ENCODE data around the gene GPR150. TPM values are rescaled to one million over a fixed set of nuclear protein-coding genes. Genes with fewer than 3 reads are reported as not detected.

The GPR150 gene
- total RNA-seq, 2 donors from 2014 or later: 0.27 to 0.52 TPM

GRCh38 chr5:95617057-95617456 lies 2.8 kb upstream of the GPR150 start:
- Histone ChIP-seq H3K4me1 (peaks cover 4% of the 10 kb centered on the region), H3K36me3 (no peaks in the 10 kb centered on the region), H3K9ac (ENCODE audit: low read depth in 2 of 2, low read length in 2 of 2) (no peak overlapping the region), H3K27ac (no peak overlapping the region), H3K9me3 (no peaks in the 10 kb centered on the region), H3K27me3 (no peaks in the 10 kb centered on the region), H3K4me3 (no peak overlapping the region)
- intact Hi-C loops (cut with DNase I): no loop called here
- TF ChIP-seq CTCF (IDR thresholded peaks at IDR 0.05): no peak
- DNase-seq: no peak

GRCh38 chr5:95619096-95619495 lies 791 bp upstream of the GPR150 start:
- Histone ChIP-seq H3K27ac (no peak overlapping the region), H3K4me3 (no peak overlapping the region)

GRCh38 chr5:95619514-95620029 lies 315 bp upstream of the GPR150 start:
- Histone ChIP-seq H3K9me3 (no peaks in the 10 kb centered on the region), H3K4me3 (peak overlapping the region; percentile 66), H3K9ac (ENCODE audit: low read depth in 2 of 2, low read length in 2 of 2) (peak overlapping the region; percentile 57 to 72), H3K36me3 (no peaks in the 10 kb centered on the region), H3K27ac (no peak overlapping the region), H3K27me3 (no peaks in the 10 kb centered on the region), H3K4me1 (peaks cover 4% of the 10 kb centered on the region)
- no peak for DNase-seq
- TF ChIP-seq CTCF (IDR thresholded peaks at IDR 0.05): no peak
- intact Hi-C loops (cut with DNase I): no loop called here

More at GRCh38 chr5:95619096-95619495, 791 bp upstream of the GPR150 start:
- Histone ChIP-seq H3K9me3 (no peaks in the 10 kb centered on the region), H3K27me3 (no peaks in the 10 kb centered on the region), H3K36me3 (no peaks in the 10 kb centered on the region), H3K4me1 (peaks cover 4% of the 10 kb centered on the region), H3K9ac (ENCODE audit: low read depth in 2 of 2, low read length in 2 of 2) (peak overlapping the region in 1 of 2 donors; percentile 72)
- intact Hi-C loops (cut with DNase I): no loop called here
- TF ChIP-seq CTCF (IDR thresholded peaks at IDR 0.05): no peak
- no peak for DNase-seq

DNA sequence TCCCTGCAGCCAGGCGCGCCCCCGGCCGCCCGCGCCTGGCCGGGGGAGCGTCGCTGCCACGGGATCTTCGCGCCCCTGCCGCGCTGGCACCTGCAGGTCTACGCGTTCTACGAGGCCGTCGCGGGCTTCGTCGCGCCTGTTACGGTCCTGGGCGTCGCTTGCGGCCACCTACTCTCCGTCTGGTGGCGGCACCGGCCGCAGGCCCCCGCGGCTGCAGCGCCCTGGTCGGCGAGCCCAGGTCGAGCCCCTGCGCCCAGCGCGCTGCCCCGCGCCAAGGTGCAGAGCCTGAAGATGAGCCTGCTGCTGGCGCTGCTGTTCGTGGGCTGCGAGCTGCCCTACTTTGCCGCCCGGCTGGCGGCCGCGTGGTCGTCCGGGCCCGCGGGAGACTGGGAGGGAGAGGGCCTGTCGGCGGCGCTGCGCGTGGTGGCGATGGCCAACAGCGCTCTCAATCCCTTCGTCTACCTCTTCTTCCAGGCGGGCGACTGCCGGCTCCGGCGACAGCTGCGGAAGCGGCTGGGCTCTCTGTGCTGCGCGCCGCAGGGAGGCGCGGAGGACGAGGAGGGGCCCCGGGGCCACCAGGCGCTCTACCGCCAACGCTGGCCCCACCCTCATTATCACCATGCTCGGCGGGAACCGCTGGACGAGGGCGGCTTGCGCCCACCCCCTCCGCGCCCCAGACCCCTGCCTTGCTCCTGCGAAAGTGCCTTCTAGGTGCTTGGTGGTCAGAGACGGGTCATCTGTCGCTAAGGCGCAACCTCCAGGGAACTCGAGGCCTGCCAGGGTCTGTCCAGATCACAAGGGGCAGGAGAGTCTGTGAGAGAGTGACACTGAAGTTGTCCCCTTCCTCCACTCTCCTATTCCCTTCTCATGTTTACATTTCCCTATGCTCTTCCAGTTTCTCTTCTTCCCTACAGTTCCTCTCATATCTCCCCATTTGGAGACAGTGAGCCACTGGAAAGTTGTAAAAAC lies 1.3 kb downstream of the GPR150 start:
- Histone ChIP-seq H3K9ac (ENCODE audit: low read depth in 2 of 2, low read length in 2 of 2) (peak overlapping the region; percentile 54 to 57), H3K4me1 (peaks cover 4% of the 10 kb centered on the region), H3K27me3 (no peaks in the 10 kb centered on the region), H3K9me3 (no peaks in the 10 kb centered on the region), H3K27ac (no peak overlapping the region), H3K4me3 (peak overlapping the region; percentile 66), H3K36me3 (no peaks in the 10 kb centered on the region)
- DNase-seq: peak; percentile 45
- intact Hi-C loops (cut with DNase I): no loop called here
- TF ChIP-seq CTCF (IDR thresholded peaks at IDR 0.05): no peak

- peak overlapping the region in 1 of 2 donors; percentile 54 for H3K9ac ChIP-seq (ENCODE audit: low read depth in 2 of 2, low read length in 2 of 2)
- no peaks in the 10 kb centered on the region for H3K9me3 ChIP-seq
- peak; percentile 67 for DNase-seq
- H3K27me3 ChIP-seq: no peaks in the 10 kb centered on the region
- peaks cover 4% of the 10 kb centered on the region for H3K4me1 ChIP-seq
- TF ChIP-seq CTCF (IDR thresholded peaks at IDR 0.05): no peak
- no peak overlapping the region for H3K4me3 ChIP-seq
- intact Hi-C loops (cut with DNase I): no loop called here
- H3K36me3 ChIP-seq: no peaks in the 10 kb centered on the region
- no peak overlapping the region for H3K27ac ChIP-seq
These were observed 2.1 kb downstream of the GPR150 start for GRCh38 chr5:95621839-95622629.

All from colonic mucosa (tissue), 4 donors.